HEK293 (cell line): ENCODE results near the gene SENP5.
A peak's percentile ranks its signal among the peaks of the same experiment; 100 is the strongest.

Experiments
- CTCF ChIA-PET: fragments of 350-600 bp; formaldehyde crosslinking; extraction: SDS; loops from one replicate; lab custom pipeline; 2021; ENCODE audit warnings: antibody characterized with exemption; lab: Yijun Ruan, JAX
- POLR2A ChIA-PET: fragments of 300-600 bp; formaldehyde crosslinking; extraction: SDS; loops from one replicate; lab custom pipeline; 2020; ENCODE audit warnings: antibody characterized with exemption, inconsistent platforms; lab: Yijun Ruan, JAX
- H3K27ac ChIP-seq: fragments of 200-500 bp; sonication (Bioruptor generic); 2 replicates; pipeline ENCODE4 v1.5.1; 2014; ENCODE audit warnings: low read depth, low read length, control low read depth, inconsistent platforms; ENCODE audit errors: extremely low read depth
- H3K36me3 ChIP-seq, 2 experiments: fragments of 200-500 bp in 1 of 2; sonication (Bioruptor generic) in 1 of 2; 1 replicate in 1 of 2; 2 replicates in 1 of 2; pipeline ENCODE4 v1.5.1; 2014 to 2017; ENCODE audit warnings: inconsistent platforms in 2 of 2, low read length in 2 of 2; ENCODE audit not compliant: control insufficient read depth in 2 of 2, insufficient read depth in 1 of 2
- H3K4me1 ChIP-seq: fragments of 200-500 bp; sonication (Bioruptor generic); 2 replicates; pipeline ENCODE4 v1.5.1; 2014; ENCODE audit warnings: mild to moderate bottlenecking, low read length, inconsistent platforms; ENCODE audit not compliant: control insufficient read depth, insufficient read depth
- H3K4me3 ChIP-seq: 2 replicates; pipeline ENCODE4 v1.5.1; 2011; ENCODE audit warnings: low read depth, mild to moderate bottlenecking, control low read depth, low read length, moderate library complexity
- H3K9me3 ChIP-seq: fragments of 200-500 bp; sonication (Bioruptor generic); 2 replicates; pipeline ENCODE4 v1.5.1; 2014; ENCODE audit warnings: low read depth, low read length, inconsistent platforms; ENCODE audit not compliant: control insufficient read depth, insufficient read depth
- AEBP2 ChIP-seq: fragments of 450-650 bp; formaldehyde crosslinking; IDR thresholded peaks from 2 replicates; pipeline ENCODE4 v1.5.1; 2016; ENCODE audit warnings: missing biosample characterization, missing genetic modification characterization, borderline replicate concordance
- GLIS2 ChIP-seq: fragments of 450-650 bp; formaldehyde crosslinking; IDR thresholded peaks from 2 replicates; pipeline ENCODE4 v1.5.1; 2016; ENCODE audit warnings: missing biosample characterization, missing genetic modification characterization
- KLF16 ChIP-seq: fragments of 450-650 bp; formaldehyde crosslinking; IDR thresholded peaks from 2 replicates; pipeline ENCODE4 v1.5.1; 2017; ENCODE audit warnings: missing biosample characterization, missing genetic modification characterization
- MYNN ChIP-seq: fragments of 450-650 bp; formaldehyde crosslinking; IDR thresholded peaks from 2 replicates; pipeline ENCODE4 v1.5.1; 2016; ENCODE audit warnings: missing biosample characterization, missing genetic modification characterization, borderline replicate concordance
- MZF1 ChIP-seq: fragments of 450-650 bp; formaldehyde crosslinking; IDR thresholded peaks from 2 replicates; pipeline ENCODE4 v1.5.1; 2017; ENCODE audit warnings: missing biosample characterization, missing genetic modification characterization, borderline replicate concordance
- PATZ1 ChIP-seq: fragments of 450-650 bp; formaldehyde crosslinking; IDR thresholded peaks from 2 replicates; pipeline ENCODE4 v1.5.1; 2016; ENCODE audit warnings: missing biosample characterization, missing genetic modification characterization
- PRDM1 ChIP-seq: fragments of 450-650 bp; formaldehyde crosslinking; IDR thresholded peaks from 2 replicates; pipeline ENCODE4; 2016; ENCODE audit warnings: missing biosample characterization, missing genetic modification characterization
- TCF7L2 ChIP-seq: IDR thresholded peaks from 2 replicates; pipeline ENCODE4 v1.6.1; 2011; ENCODE audit warnings: low read depth, mild to moderate bottlenecking, inconsistent platforms, low read length, moderate library complexity, borderline replicate concordance
- ZBTB20 ChIP-seq: fragments of 450-650 bp; formaldehyde crosslinking; IDR thresholded peaks from 2 replicates; pipeline ENCODE4 v1.5.1; 2016; ENCODE audit warnings: missing biosample characterization, missing genetic modification characterization
- ZBTB26 ChIP-seq: fragments of 450-650 bp; formaldehyde crosslinking; optimal IDR thresholded peaks from 2 replicates; pipeline ENCODE3; 2016; ENCODE audit warnings: missing biosample characterization, mild to moderate bottlenecking, missing genetic modification characterization
- ZBTB44 ChIP-seq: fragments of 450-650 bp; IDR thresholded peaks from 2 replicates; pipeline ENCODE4 v1.5.1; 2018; ENCODE audit warnings: missing biosample characterization, mild to moderate bottlenecking, missing genetic modification characterization
- ZBTB8A ChIP-seq: fragments of 450-650 bp; formaldehyde crosslinking; IDR thresholded peaks from 2 replicates; pipeline ENCODE4 v1.5.1; 2016; ENCODE audit warnings: missing biosample characterization, missing genetic modification characterization
- ZNF133 ChIP-seq: fragments of 450-650 bp; formaldehyde crosslinking; IDR thresholded peaks from 2 replicates; pipeline ENCODE4 v1.5.1; 2016; ENCODE audit warnings: missing biosample characterization, missing genetic modification characterization
- ZNF148 ChIP-seq: fragments of 450-650 bp; formaldehyde crosslinking; IDR thresholded peaks from 2 replicates; pipeline ENCODE4 v1.5.0; 2017; ENCODE audit warnings: missing biosample characterization, missing genetic modification characterization, borderline replicate concordance
- ZNF157 ChIP-seq: fragments of 450-650 bp; formaldehyde crosslinking; IDR thresholded peaks from 2 replicates; pipeline ENCODE4 v1.5.1; 2016; ENCODE audit warnings: missing biosample characterization, missing genetic modification characterization
- ZNF174 ChIP-seq: fragments of 450-650 bp; formaldehyde crosslinking; IDR thresholded peaks from 2 replicates; pipeline ENCODE4 v1.5.0; 2017; ENCODE audit warnings: missing biosample characterization, mild to moderate bottlenecking, missing genetic modification characterization
- ZNF214 ChIP-seq: fragments of 450-650 bp; formaldehyde crosslinking; IDR thresholded peaks from 2 replicates; pipeline ENCODE4 v1.5.1; 2017; ENCODE audit warnings: missing biosample characterization, mild to moderate bottlenecking, missing genetic modification characterization, borderline replicate concordance
- ZNF26 ChIP-seq: fragments of 450-650 bp; formaldehyde crosslinking; IDR thresholded peaks from 2 replicates; pipeline ENCODE4 v1.5.1; 2016; ENCODE audit warnings: missing biosample characterization, missing genetic modification characterization
- ZNF292 ChIP-seq: fragments of 450-650 bp; formaldehyde crosslinking; IDR thresholded peaks from 2 replicates; pipeline ENCODE4 v1.5.1; 2016; ENCODE audit warnings: low read depth, missing biosample characterization, missing genetic modification characterization, borderline replicate concordance
- ZNF335 ChIP-seq: fragments of 450-650 bp; formaldehyde crosslinking; conservative IDR thresholded peaks from 2 replicates; pipeline ENCODE4 v1.5.1; 2016; ENCODE audit warnings: missing biosample characterization, missing genetic modification characterization
- ZNF501 ChIP-seq: fragments of 450-650 bp; formaldehyde crosslinking; IDR thresholded peaks from 2 replicates; pipeline ENCODE4 v1.5.1; 2016; ENCODE audit warnings: missing biosample characterization, missing genetic modification characterization
- ZNF530 ChIP-seq: fragments of 450-650 bp; formaldehyde crosslinking; IDR thresholded peaks from 2 replicates; pipeline ENCODE4 v1.5.1; 2016; ENCODE audit warnings: low read depth, missing biosample characterization, missing genetic modification characterization
- ZNF639 ChIP-seq: fragments of 450-650 bp; formaldehyde crosslinking; IDR thresholded peaks from 2 replicates; pipeline ENCODE4 v1.5.1; 2016; ENCODE audit warnings: missing biosample characterization, missing genetic modification characterization
- ZNF785 ChIP-seq: fragments of 450-650 bp; formaldehyde crosslinking; IDR thresholded peaks from 2 replicates; pipeline ENCODE4 v1.5.1; 2016; ENCODE audit warnings: missing biosample characterization, missing genetic modification characterization
- ZNF792 ChIP-seq: fragments of 450-650 bp; formaldehyde crosslinking; IDR thresholded peaks from 2 replicates; pipeline ENCODE4 v1.5.1; 2016; ENCODE audit warnings: missing biosample characterization, missing genetic modification characterization

The SENP5 gene

GRCh38 chr3:196942226-196942914 lies 74.7 kb downstream of the SENP5 start, which contains the start of gene NCBP2:
TSS of gene NCBP2 (minus strand) at chr3:196942528. CDS start at chr3:196942503, 25 bp downstream.
- Histone ChIP-seq H3K9me3 (no peaks in the 10 kb centered on the region), H3K27ac (peak within 1 kb of the TSS; percentile 67), H3K36me3 (peaks cover 0 to 36% of the 10 kb centered on the region in 2 experiments; a peak in 2 of 3 replicates), H3K4me1 (no peaks in the 10 kb centered on the region), H3K4me3 (peak within 1 kb of the TSS; percentile 91)
- ChIA-PET POLR2A (interaction anchor here (0.7 to 2.6 kb wide), 7 partner anchors 9 to 203 kb away, joined by 3 to 24 read pairs (median 3); partner anchors contain the start of genes PAK2 and SENP5), CTCF (interaction anchor here (0.6 to 1.8 kb wide), 4 partner anchors 10 to 257 kb away, joined by 3 to 9 read pairs (median 6); no protein-coding TSS in a partner anchor)
- TF ChIP-seq PRDM1 (tag by site-specific recombination) (no peak), KLF16 (no peak; the same call in 1 of the 2 replicates), AEBP2 (tag by site-specific recombination) (no peak), ZBTB20 (tag by site-specific recombination) (peak; percentile 83), ZBTB44 (no peak), ZNF792 (tag by site-specific recombination) (no peak), ZBTB26 (tag by site-specific recombination) (peak; percentile 96), ZBTB8A (tag by site-specific recombination) (peak; percentile 100), ZNF26 (tag by site-specific recombination) (no peak), ZNF157 (tag by site-specific recombination) (no peak), ZNF501 (peak; percentile 54), ZNF335 (tag by site-specific recombination) (peak; percentile 79), MYNN (tag by site-specific recombination) (no peak), PATZ1 (tag by site-specific recombination) (0 out of 2 replicates have a peak, but pooled peaks have one; percentile 29), ZNF292 (tag by site-specific recombination) (no peak), ZNF639 (peak; percentile 71; the same call in 1 of the 2 replicates), ZNF214 (tag by site-specific recombination) (no peak), ZNF174 (tag by site-specific recombination) (no peak), TCF7L2 (no peak), GLIS2 (tag by site-specific recombination) (peak; percentile 66), ZNF148 (tag by site-specific recombination) (no peak), MZF1 (no peak), ZNF133 (tag by site-specific recombination) (no peak), ZNF530 (no peak), ZNF785 (no peak)
